Upper lobe of left lung (tissue), 6 donors: ENCODE data around the gene MYO15A. TPM values are rescaled to one million over a fixed set of nuclear protein-coding genes. Genes with fewer than 3 reads are reported as not detected.

Experiments
- ATAC-seq, 2 donors: fragments of 200-7000 bp; cut with Tn5 transposase; one replicate each; pipeline ENCODE4 v1.9.1; 2022; ENCODE audit warnings: mild to moderate bottlenecking in 2 of 2, moderate library complexity in 2 of 2; ENCODE audit not compliant: low FRiP score in 2 of 2
- DNase-seq, 2 donors: peaks; one replicate each; pipeline ENCODE4 v3.0.0-alpha.2; 2019 to 2020
- H3K27ac ChIP-seq, 4 donors: fragments of 200-600 bp; sonication (generic); one replicate each; pipeline ENCODE4 v1.5.1; 2016 to 2019
- H3K27me3 ChIP-seq, 4 donors: fragments of 200-600 bp; sonication (generic); one replicate each; pipeline ENCODE4 v1.5.1; 2017 to 2019
- H3K36me3 ChIP-seq, 4 donors: fragments of 200-600 bp; sonication (generic); one replicate each; pipeline ENCODE4 v1.5.1; 2016 to 2019
- H3K4me1 ChIP-seq, 4 donors: fragments of 200-600 bp; sonication (generic); one replicate each; pipeline ENCODE4 v1.5.1; 2018 to 2019
- H3K4me3 ChIP-seq, 4 donors: fragments of 200-600 bp; sonication (generic); one replicate each; pipeline ENCODE4 v1.5.1; 2017 to 2019; ENCODE audit warnings: mild to moderate bottlenecking in 2 of 4, moderate library complexity in 1 of 4
- H3K9me3 ChIP-seq, 4 donors: fragments of 200-600 bp; sonication (generic); one replicate each; pipeline ENCODE4 v1.5.1; 2018 to 2019
- CTCF ChIP-seq, 6 experiments: fragments of 450-650 bp in 4 of 6; fragments of 200-600 bp in 2 of 6; sonication (generic) in 2 of 6; IDR thresholded peaks; one replicate each; pipeline ENCODE4 v1.5.1; 2016 to 2019; ENCODE audit warnings: antibody characterized with exemption in 6 of 6
- EP300 ChIP-seq, 4 donors: sonication (generic); formaldehyde crosslinking; IDR thresholded peaks; one replicate each; pipeline ENCODE4 v1.5.1; 2017; ENCODE audit warnings: antibody characterized with exemption in 4 of 4, control low read depth in 2 of 4
- POLR2A ChIP-seq, 4 donors: fragments of 450-650 bp; IDR thresholded peaks; one replicate each; pipeline ENCODE4 v1.5.1; 2016 to 2017; ENCODE audit warnings: antibody characterized with exemption in 4 of 4, mild to moderate bottlenecking in 2 of 4
- POLR2AphosphoS5 ChIP-seq, 2 donors: sonication (generic); formaldehyde crosslinking; IDR thresholded peaks; one replicate each; pipeline ENCODE4 v1.5.1; 2017; ENCODE audit warnings: antibody characterized with exemption in 2 of 2
- WGBS, 2 donors: methylation state at CpG; one replicate each; pipeline ENCODE4 v1.1.5; 2017 to 2018; 5-methylcytosine and 5-hydroxymethylcytosine counted together
- total RNA-seq, 6 donors: library from RNA; depleted of rRNA in 4 of 6; stranded (reverse); fragments of >200 nt in 4 of 6; gene quantifications; one replicate each; pipeline versions ENCODE4 v1.1.0 to v1.2.1, GENCODE V29; 2016 to 2021
- donor health status: DM: no; HTN: no; CAD: no; lungs with moderate emphysema.
- donor health status: DM: no; HTN: yes; CAD: no; lungs with severe emphysema.

The MYO15A gene
- total RNA-seq, 6 donors from 2014 or later: 2.0 to 9.4 (median 3.9) TPM

GRCh38 chr17:18181358-18181757, 72.8 kb downstream of the MYO15A start:
- no peaks in the 10 kb centered on the region for H3K9me3 ChIP-seq
- peaks cover 14 to 27% (median 21%) of the 10 kb centered on the region in 4 donors for H3K4me1 ChIP-seq
- peak overlapping the region in 1 of 4 donors; percentile 97 for H3K27ac ChIP-seq
- H3K4me3 ChIP-seq: no peak overlapping the region
- DNase-seq (no peak), ATAC-seq (no peak)
- no peaks in the 10 kb centered on the region for H3K36me3 ChIP-seq
- WGBS, 2 donors: 88 to 95% methylated on average over 5 of the region's 5 CpGs
- H3K27me3 ChIP-seq: no peaks in the 10 kb centered on the region
- TF ChIP-seq EP300 (IDR thresholded peaks at IDR 0.05) (no peak), CTCF (IDR thresholded peaks at IDR 0.05) (no peak), POLR2A (IDR thresholded peaks at IDR 0.05) (no peak), POLR2AphosphoS5 (IDR thresholded peaks at IDR 0.05) (no peak)

- Histone ChIP-seq H3K27me3 (no peaks in the 10 kb centered on the region), H3K4me1 (peaks cover 24 to 37% (median 31%) of the 10 kb centered on the region in 4 donors), H3K4me3 (peak overlapping the region; percentile 49 to 94 (median 84)), H3K36me3 (peaks cover 0 to 3% (median 0%) of the 10 kb centered on the region in 4 donors), H3K27ac (peak overlapping the region; percentile 97 to 98 (median 98)), H3K9me3 (no peaks in the 10 kb centered on the region)
- peak in 1 of 2 donors; percentile 49 for DNase-seq
- no peak for ATAC-seq
- WGBS, 2 donors: 14 to 25% methylated on average over 28 of the region's 28 CpGs
- TF ChIP-seq POLR2AphosphoS5 (IDR thresholded peaks at IDR 0.05) (no peak), EP300 (IDR thresholded peaks at IDR 0.05) (no peak), CTCF (IDR thresholded peaks at IDR 0.05) (no peak), POLR2A (IDR thresholded peaks at IDR 0.05) (no peak)
Observed at GRCh38 chr17:18182110-18182977, 73.8 kb downstream of the MYO15A start.

- peak; percentile 77 to 82 for ATAC-seq
- Histone ChIP-seq H3K27ac (peak overlapping the region; percentile 97 to 98 (median 98)), H3K9me3 (no peaks in the 10 kb centered on the region), H3K4me1 (peaks cover 30 to 43% (median 37%) of the 10 kb centered on the region in 4 donors), H3K27me3 (no peaks in the 10 kb centered on the region), H3K4me3 (peak overlapping the region; percentile 49 to 94 (median 84)), H3K36me3 (peaks cover 0 to 9% (median 0%) of the 10 kb centered on the region in 4 donors)
- WGBS, 2 donors: 0 to 1% methylated on average over 25 to 33 of the region's 33 CpGs
- DNase-seq: peak; percentile 80 to 98
- TF ChIP-seq POLR2A (IDR thresholded peaks at IDR 0.05) (peak in 3 of 4 donors; percentile 32 to 59 (median 39)), POLR2AphosphoS5 (IDR thresholded peaks at IDR 0.05) (peak in 1 of 2 donors; percentile 12), CTCF (IDR thresholded peaks at IDR 0.05) (no peak), EP300 (IDR thresholded peaks at IDR 0.05) (no peak)
Observed at GRCh38 chr17:18182978-18183333, 74.4 kb downstream of the MYO15A start.

- ATAC-seq (peak; percentile 95 to 96), DNase-seq (peak; percentile 98 to 99)
- WGBS, 2 donors: 0% methylated on average over 1 to 69 of the region's 98 CpGs
- H3K27ac ChIP-seq: peak within 1 kb of the TSS; percentile 97 to 98 (median 98)
- peaks cover 36 to 48% (median 43%) of the 10 kb centered on the region in 4 donors for H3K4me1 ChIP-seq
- H3K9me3 ChIP-seq: no peaks in the 10 kb centered on the region
- peaks cover 0 to 14% (median 0%) of the 10 kb centered on the region in 4 donors for H3K36me3 ChIP-seq
- TF ChIP-seq POLR2A (IDR thresholded peaks at IDR 0.05): peak; percentile 28 to 98 (median 93)
- peak in 1 of 4 donors; percentile 42 for TF ChIP-seq EP300 (IDR thresholded peaks at IDR 0.05)
- peak in 3 of 6 experiments; percentile 56 to 70 (median 68) for TF ChIP-seq CTCF (IDR thresholded peaks at IDR 0.05)
- peak; percentile 73 to 95 for TF ChIP-seq POLR2AphosphoS5 (IDR thresholded peaks at IDR 0.05)
- H3K27me3 ChIP-seq: no peaks in the 10 kb centered on the region
- peak within 1 kb of the TSS; percentile 79 to 97 (median 91) for H3K4me3 ChIP-seq
Observed at GRCh38 chr17:18183334-18184142, 75.0 kb downstream of the MYO15A start, which contains the start of gene ALKBH5. Gene ALKBH5 (plus strand): TSS chr17:18183828. CDS start chr17:18184244, 416 bp downstream.
